A673 (cell line): Measurements from ENCODE around the gene RDH13. TPM values are rescaled to one million over a fixed set of nuclear protein-coding genes. Genes with fewer than 3 reads are reported as not detected.
"Not testable (repeated sequence)": the region's sequence is repeated elsewhere in the genome, so short reads cannot be mapped to it uniquely, and the experiment has no call there.

Source experiments
- BruUV-seq: library from RNA; stranded (reverse); fragments of 400-500 nt; replicated peaks from 2 replicates; lab custom pipeline; 2021; lab: Mats Ljungman, UMichigan
- CTCF ChIA-PET: fragments of 300-600 bp; sonication (Branson Sonifier 250); formaldehyde crosslinking; loops from one replicate; lab custom pipeline; 2022; ENCODE audit warnings: antibody characterized with exemption; lab: Charles Lee
- POLR2A ChIA-PET: fragments of 300-600 bp; sonication (Branson Sonifier 250); formaldehyde crosslinking; loops from one replicate; lab custom pipeline; 2022; ENCODE audit warnings: antibody characterized with exemption; ENCODE audit not compliant: low non-redundant PET; lab: Charles Lee
- DNase-seq: peaks from one replicate; pipeline ENCODE4 v3.0.0-alpha.2; 2015; ENCODE audit warnings: low spot score
- H3K27ac ChIP-seq: fragments of 200-600 bp; sonication (generic); 2 replicates; pipeline ENCODE4 v1.5.1; 2016; ENCODE audit warnings: mixed run types, low read depth, mild to moderate bottlenecking, mixed read lengths, antibody characterized with exemption, low read length; ENCODE audit not compliant: poor library complexity, severe bottlenecking
- H3K27me3 ChIP-seq: fragments of 200-600 bp; sonication (generic); replicated peaks from 2 replicates; pipeline ENCODE4 v1.6.1; 2017; ENCODE audit warnings: mixed run types, low read depth, mild to moderate bottlenecking, mixed read lengths, antibody characterized with exemption, low read length; ENCODE audit not compliant: insufficient read depth, poor library complexity
- H3K36me3 ChIP-seq: fragments of 200-600 bp; sonication (generic); 2 replicates; pipeline ENCODE4 v1.6.1; 2016; ENCODE audit warnings: mixed run types, mild to moderate bottlenecking, mixed read lengths, antibody characterized with exemption, low read length; ENCODE audit not compliant: insufficient read depth, poor library complexity, severe bottlenecking
- H3K4me1 ChIP-seq: fragments of 200-600 bp; sonication (generic); 2 replicates; pipeline ENCODE4 v1.6.1; 2017; ENCODE audit warnings: mixed run types, mild to moderate bottlenecking, mixed read lengths, antibody characterized with exemption, low read length; ENCODE audit not compliant: insufficient read depth, poor library complexity, severe bottlenecking
- H3K4me3 ChIP-seq: fragments of 200-600 bp; sonication (generic); 2 replicates; pipeline ENCODE4 v1.5.1; 2016; ENCODE audit warnings: low read depth, mixed run types, mild to moderate bottlenecking, mixed read lengths, low read length; ENCODE audit not compliant: poor library complexity, severe bottlenecking
- H3K9me3 ChIP-seq: fragments of 200-600 bp; sonication (generic); 2 replicates; pipeline ENCODE4 v1.6.1; 2016; ENCODE audit warnings: mixed run types, low read depth, mild to moderate bottlenecking, mixed read lengths, antibody characterized with exemption, low read length; ENCODE audit not compliant: poor library complexity, severe bottlenecking
- EZH2 ChIP-seq: fragments of 200-600 bp; sonication (generic); IDR thresholded peaks from 2 replicates; pipeline ENCODE4 v1.6.1; 2017; ENCODE audit warnings: borderline replicate concordance, low read depth, mild to moderate bottlenecking, mixed read lengths, antibody characterized with exemption, low read length; ENCODE audit not compliant: poor library complexity, severe bottlenecking
- intact Hi-C: fragments of 100-400 bp; cut with micrococcal nuclease; formaldehyde crosslinking; loops from one replicate; pipeline ENCODE4 v1.10.0; 2022; ENCODE audit not compliant: unreplicated experiment
- total RNA-seq: library from RNA; stranded (reverse); gene quantifications from 2 replicates; pipeline ENCODE4 v1.2.3, GENCODE V29; 2021
- TF ChIP-seq, protein P1 (sequence below): fragments of 300-800, 200-600 bp; sonication (generic); conservative IDR thresholded peaks from 2 replicates; pipeline ENCODE4 v1.5.1; 2017; ENCODE audit warnings: low read depth, mild to moderate bottlenecking, antibody characterized with exemption, low read length, moderate library complexity, mixed read lengths

Gene RDH13
- total RNA-seq, 1 experiment from 2014 or later = 19.0 TPM

DNA sequence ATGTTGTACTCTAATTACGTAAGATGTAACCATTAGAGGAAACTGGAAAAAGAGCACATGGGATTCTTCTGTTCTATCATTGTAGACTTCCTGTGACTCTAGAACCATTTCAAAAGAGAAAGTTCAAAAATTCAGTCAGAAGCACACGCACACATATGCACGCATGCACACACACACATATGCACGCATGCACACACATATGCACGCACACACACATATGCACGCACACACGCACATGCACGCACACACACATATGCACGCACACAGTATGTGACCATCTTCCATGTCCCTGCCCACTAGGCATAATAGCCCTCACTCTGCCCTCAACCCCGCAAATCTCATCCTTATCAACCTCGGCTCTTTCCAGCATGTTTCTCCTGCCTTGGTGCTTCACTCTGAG is 38.8 kb downstream of the RDH13 start:
- POLR2A ChIA-PET = no interaction called here

DNA sequence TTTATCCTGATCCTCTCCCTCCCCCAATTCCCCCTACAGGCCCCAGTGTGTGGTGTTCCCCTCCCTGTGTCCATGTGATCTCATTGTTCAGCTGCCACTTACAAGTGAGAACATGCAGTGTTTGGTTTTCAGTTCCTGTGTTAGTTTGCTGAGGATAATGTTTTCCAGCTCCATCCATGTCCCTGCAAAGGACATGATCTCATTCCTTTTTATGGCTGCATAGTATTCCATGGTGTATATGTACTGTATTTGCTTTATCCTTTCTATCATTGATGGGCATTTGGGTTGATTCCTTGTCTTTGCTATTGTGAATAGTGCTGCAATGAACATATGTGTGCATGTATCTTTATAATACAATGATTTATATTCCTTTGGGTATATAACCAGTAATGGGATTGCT is 42.6 kb downstream of the RDH13 start:
- H3K4me1 ChIP-seq, H3K27ac ChIP-seq, H3K27me3 ChIP-seq, H3K9me3 ChIP-seq, POLR2A ChIA-PET, H3K36me3 ChIP-seq, DNase-seq, CTCF ChIA-PET, BruUV-seq, intact Hi-C loops, H3K4me3 ChIP-seq: not testable (repeated sequence)

More for the DNA sequence above, 38.8 kb downstream of the RDH13 start:
- H3K4me1 ChIP-seq = peaks cover 5% of the 10 kb centered on the region
- intact Hi-C loops = no loop called here
- H3K27me3 ChIP-seq = no peaks in the 10 kb centered on the region
- no peak overlapping the region for H3K27ac ChIP-seq
- no peaks in the 10 kb centered on the region for H3K9me3 ChIP-seq
- DNase-seq = no peak
- CTCF ChIA-PET = no interaction called here
- H3K36me3 ChIP-seq = no peaks in the 10 kb centered on the region
- no peak overlapping the region for H3K4me3 ChIP-seq
- no TSS peak for BruUV-seq
- TF ChIP-seq, protein P1, sequence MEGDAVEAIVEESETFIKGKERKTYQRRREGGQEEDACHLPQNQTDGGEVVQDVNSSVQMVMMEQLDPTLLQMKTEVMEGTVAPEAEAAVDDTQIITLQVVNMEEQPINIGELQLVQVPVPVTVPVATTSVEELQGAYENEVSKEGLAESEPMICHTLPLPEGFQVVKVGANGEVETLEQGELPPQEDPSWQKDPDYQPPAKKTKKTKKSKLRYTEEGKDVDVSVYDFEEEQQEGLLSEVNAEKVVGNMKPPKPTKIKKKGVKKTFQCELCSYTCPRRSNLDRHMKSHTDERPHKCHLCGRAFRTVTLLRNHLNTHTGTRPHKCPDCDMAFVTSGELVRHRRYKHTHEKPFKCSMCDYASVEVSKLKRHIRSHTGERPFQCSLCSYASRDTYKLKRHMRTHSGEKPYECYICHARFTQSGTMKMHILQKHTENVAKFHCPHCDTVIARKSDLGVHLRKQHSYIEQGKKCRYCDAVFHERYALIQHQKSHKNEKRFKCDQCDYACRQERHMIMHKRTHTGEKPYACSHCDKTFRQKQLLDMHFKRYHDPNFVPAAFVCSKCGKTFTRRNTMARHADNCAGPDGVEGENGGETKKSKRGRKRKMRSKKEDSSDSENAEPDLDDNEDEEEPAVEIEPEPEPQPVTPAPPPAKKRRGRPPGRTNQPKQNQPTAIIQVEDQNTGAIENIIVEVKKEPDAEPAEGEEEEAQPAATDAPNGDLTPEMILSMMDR = no peak
- TF ChIP-seq EZH2 = no peak

DNA sequence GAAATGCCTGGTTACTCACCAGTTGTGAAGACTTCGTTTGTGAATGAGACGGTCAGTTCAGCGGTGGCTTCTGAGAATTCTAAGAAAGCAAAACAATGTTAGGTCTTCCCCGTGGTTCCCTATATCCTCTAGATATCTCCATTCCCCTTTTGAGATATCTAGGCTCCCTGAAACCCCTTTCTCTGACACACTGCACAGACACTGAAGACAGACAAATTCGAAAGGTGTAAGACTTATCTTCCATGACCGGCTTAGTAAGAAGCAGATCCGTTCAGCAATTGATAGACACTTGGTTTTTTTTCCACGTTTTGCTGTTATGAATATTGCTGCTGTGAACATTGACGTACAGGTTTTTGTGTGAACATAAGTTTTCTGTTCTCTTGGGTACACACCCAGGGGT is 44.3 kb downstream of the RDH13 start:
- Histone ChIP-seq H3K27ac (no peak overlapping the region), H3K4me3 (no peak overlapping the region), H3K4me1 (no peaks in the 10 kb centered on the region), H3K36me3 (no peaks in the 10 kb centered on the region), H3K9me3 (no peaks in the 10 kb centered on the region), H3K27me3 (no peaks in the 10 kb centered on the region)
- ChIA-PET CTCF (no interaction called here), POLR2A (no interaction called here)
- DNase-seq = no peak
- intact Hi-C loops = no loop called here
- no TSS peak for BruUV-seq
- TF ChIP-seq, protein P1 = no peak
- no peak for TF ChIP-seq EZH2

DNA sequence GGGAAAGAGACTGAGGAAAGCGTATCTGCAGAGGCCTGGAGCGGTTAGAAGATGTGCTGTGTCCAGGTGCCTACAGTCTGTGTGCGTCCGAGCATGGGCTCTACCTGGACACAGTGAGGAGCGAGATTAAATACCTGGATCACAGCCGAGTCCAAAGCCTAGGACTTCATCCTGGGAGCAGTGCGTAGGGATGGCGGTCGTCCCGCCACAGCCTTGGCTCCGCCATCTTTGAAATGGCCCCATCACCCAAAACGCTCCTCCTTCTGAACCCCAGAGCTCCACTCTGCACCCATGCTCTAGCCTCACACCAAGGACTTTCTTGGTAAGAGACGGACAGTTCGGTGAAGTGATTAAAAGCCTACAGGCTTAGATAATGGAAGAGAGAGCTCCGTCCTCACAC is 44.7 kb downstream of the RDH13 start:
- no peak for DNase-seq
- POLR2A ChIA-PET = no interaction called here

More for the DNA sequence above, 44.7 kb downstream of the RDH13 start:
- CTCF ChIA-PET = no interaction called here
- no peaks in the 10 kb centered on the region for H3K9me3 ChIP-seq
- intact Hi-C loops = no loop called here
- H3K27me3 ChIP-seq = no peaks in the 10 kb centered on the region
- no TSS peak for BruUV-seq
- no peak overlapping the region for H3K27ac ChIP-seq
- no peaks in the 10 kb centered on the region for H3K36me3 ChIP-seq
- TF ChIP-seq EZH2 = no peak
- TF ChIP-seq, protein P1 = no peak
- no peak overlapping the region for H3K4me3 ChIP-seq
- H3K4me1 ChIP-seq = no peaks in the 10 kb centered on the region
